Calu3 (cell line): ENCODE data around the gene OR1N1. TPM values are rescaled to one million over a fixed set of nuclear protein-coding genes. Genes with fewer than 3 reads are reported as not detected.
"Not testable (repeated sequence)": the region's sequence is repeated elsewhere in the genome, so short reads cannot be mapped to it uniquely, and the experiment has no call there.

Experiments used
- BruUV-seq: library from RNA; stranded (reverse); fragments of 400-500 nt; replicated peaks from 2 replicates; lab custom pipeline; 2021; lab: Mats Ljungman, UMichigan
- CTCF ChIA-PET: fragments of 300-600 bp; sonication (Branson Sonifier 250); formaldehyde crosslinking; loops from one replicate; lab custom pipeline; 2022; ENCODE audit warnings: antibody characterized with exemption; lab: Charles Lee
- DNase-seq: peaks from one replicate; pipeline ENCODE4 v3.0.0; 2022
- H3K27ac Mint-ChIP-seq: one replicate; pipeline ENCODE4 v1.8.0; 2022; ENCODE audit warnings: mixed read lengths; ENCODE audit not compliant: unreplicated experiment
- H3K27me3 Mint-ChIP-seq: one replicate; pipeline ENCODE4 v1.8.0; 2022; ENCODE audit warnings: mixed read lengths; ENCODE audit not compliant: unreplicated experiment
- H3K36me3 Mint-ChIP-seq: one replicate; pipeline ENCODE4 v1.8.0; 2022; ENCODE audit warnings: mild to moderate bottlenecking, moderate library complexity, mixed read lengths; ENCODE audit not compliant: insufficient read depth, unreplicated experiment
- H3K4me1 Mint-ChIP-seq: one replicate; pipeline ENCODE4 v1.8.0; 2022; ENCODE audit warnings: mild to moderate bottlenecking, low read depth, mixed read lengths; ENCODE audit not compliant: unreplicated experiment
- H3K4me3 Mint-ChIP-seq: one replicate; pipeline ENCODE4 v1.8.0; 2022; ENCODE audit warnings: mild to moderate bottlenecking, low read depth, moderate library complexity, mixed read lengths; ENCODE audit not compliant: unreplicated experiment
- H3K9me3 Mint-ChIP-seq: one replicate; pipeline ENCODE4 v1.8.0; 2022; ENCODE audit warnings: low read depth, mixed read lengths; ENCODE audit not compliant: unreplicated experiment
- CTCF ChIP-seq: fragments of 200-600 bp; IDR thresholded peaks from one replicate; pipeline ENCODE4 v1.8.0; 2022; ENCODE audit warnings: antibody characterized with exemption; ENCODE audit not compliant: unreplicated experiment
- intact Hi-C: fragments of 100-400 bp; cut with micrococcal nuclease; formaldehyde crosslinking; loops from one replicate; pipeline ENCODE4 v1.10.0; 2022; ENCODE audit not compliant: unreplicated experiment
- total RNA-seq: library from RNA; stranded (reverse); gene quantifications from 2 replicates; pipeline ENCODE4 v1.2.3, GENCODE V29; 2022

The OR1N1 gene
- total RNA-seq, 1 experiment from 2014 or later = not detected

GRCh38 chr9:122538757-122539156 lies 11.7 kb upstream of the OR1N1 start:
- no peaks in the 10 kb centered on the region for H3K4me1 Mint-ChIP-seq
- no peaks in the 10 kb centered on the region for H3K36me3 Mint-ChIP-seq
- CTCF ChIA-PET = interaction anchor here (0.8 kb wide), 1 partner anchor 183 kb away, joined by 9 read pairs; no protein-coding TSS in a partner anchor
- no TSS peak for BruUV-seq
- no peak overlapping the region for H3K27ac Mint-ChIP-seq
- TF ChIP-seq CTCF = no peak
- DNase-seq = no peak
- intact Hi-C loops = no loop called here
- H3K4me3 Mint-ChIP-seq = no peak overlapping the region
- peaks cover 44% of the 10 kb centered on the region for H3K27me3 Mint-ChIP-seq
- H3K9me3 Mint-ChIP-seq = no peaks in the 10 kb centered on the region

DNA sequence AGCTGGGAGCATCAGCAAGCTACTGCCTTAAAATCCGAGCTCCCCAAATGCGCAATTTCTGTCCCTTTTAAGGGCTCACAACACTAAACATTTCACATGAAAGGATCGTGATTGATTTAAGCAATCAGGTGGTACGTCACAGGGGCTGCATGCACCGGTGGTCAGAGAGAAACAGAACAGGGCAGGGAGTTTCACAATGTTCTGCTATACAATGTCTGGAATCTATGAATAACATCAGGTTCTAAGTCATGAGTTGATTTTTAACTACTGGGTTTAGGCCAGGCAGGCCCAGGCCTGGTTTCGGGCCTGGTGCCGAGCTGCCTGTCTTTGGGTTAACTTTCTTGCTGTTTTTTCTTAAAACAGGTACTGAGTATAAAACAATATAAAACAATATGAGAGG lies 10.0 kb upstream of the OR1N1 start:
- CTCF ChIA-PET, H3K4me3 Mint-ChIP-seq, H3K9me3 Mint-ChIP-seq, DNase-seq, H3K36me3 Mint-ChIP-seq, intact Hi-C loops, BruUV-seq, H3K27ac Mint-ChIP-seq, H3K4me1 Mint-ChIP-seq: not testable (repeated sequence)
- H3K27me3 Mint-ChIP-seq = peaks cover 59% of the 10 kb centered on the region

DNA sequence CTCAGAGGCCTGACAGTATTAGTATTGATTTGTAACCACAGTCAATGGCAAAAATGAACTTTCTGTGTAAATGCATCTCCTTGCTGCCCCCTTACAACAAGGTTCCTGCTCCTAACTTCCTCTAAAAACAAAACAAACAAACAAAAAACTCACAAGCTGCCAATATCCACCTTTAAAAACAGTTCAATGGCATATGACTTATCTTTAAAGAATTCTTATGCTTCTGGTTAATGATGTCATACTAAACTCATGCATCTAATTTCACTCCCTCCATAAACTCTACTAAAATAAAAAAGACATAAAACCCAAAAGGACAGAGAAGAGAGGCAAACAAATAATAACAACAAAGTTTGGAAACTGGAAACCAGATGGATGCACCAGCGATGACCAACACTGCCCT lies 9.0 kb upstream of the OR1N1 start:
- no peak for TF ChIP-seq CTCF
- H3K27ac Mint-ChIP-seq = no peak overlapping the region
- H3K4me1 Mint-ChIP-seq = no peaks in the 10 kb centered on the region
- no peaks in the 10 kb centered on the region for H3K36me3 Mint-ChIP-seq
- intact Hi-C loops = no loop called here
- H3K9me3 Mint-ChIP-seq = no peaks in the 10 kb centered on the region
- BruUV-seq = no TSS peak
- CTCF ChIA-PET = no interaction called here
- H3K27me3 Mint-ChIP-seq = peaks cover 59% of the 10 kb centered on the region
- no peak overlapping the region for H3K4me3 Mint-ChIP-seq
- DNase-seq = no peak

DNA sequence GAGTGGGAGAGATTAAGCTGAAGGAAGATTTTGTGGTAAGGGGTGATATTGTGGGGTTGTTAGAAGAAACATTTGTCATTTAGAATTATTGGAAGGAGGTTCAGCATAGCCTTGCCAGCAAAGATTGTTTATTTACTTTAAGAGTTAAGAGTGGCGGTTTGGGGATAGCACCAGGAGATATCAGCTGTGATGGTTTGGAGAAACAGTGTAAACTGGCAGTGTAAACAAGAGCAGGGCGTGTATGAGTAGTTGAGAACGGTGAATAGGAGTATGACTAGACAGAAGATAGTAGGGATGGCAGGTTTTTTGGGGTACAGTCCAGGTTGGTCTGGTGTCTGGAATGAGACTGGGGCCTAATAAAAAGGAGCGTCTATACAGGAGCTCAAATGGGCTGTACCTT lies 4.1 kb upstream of the OR1N1 start:
- H3K27me3 Mint-ChIP-seq = peaks cover 91% of the 10 kb centered on the region
- H3K4me1 Mint-ChIP-seq, CTCF ChIA-PET, DNase-seq, BruUV-seq, H3K27ac Mint-ChIP-seq, intact Hi-C loops, H3K36me3 Mint-ChIP-seq, H3K4me3 Mint-ChIP-seq, H3K9me3 Mint-ChIP-seq: not testable (repeated sequence)

DNA sequence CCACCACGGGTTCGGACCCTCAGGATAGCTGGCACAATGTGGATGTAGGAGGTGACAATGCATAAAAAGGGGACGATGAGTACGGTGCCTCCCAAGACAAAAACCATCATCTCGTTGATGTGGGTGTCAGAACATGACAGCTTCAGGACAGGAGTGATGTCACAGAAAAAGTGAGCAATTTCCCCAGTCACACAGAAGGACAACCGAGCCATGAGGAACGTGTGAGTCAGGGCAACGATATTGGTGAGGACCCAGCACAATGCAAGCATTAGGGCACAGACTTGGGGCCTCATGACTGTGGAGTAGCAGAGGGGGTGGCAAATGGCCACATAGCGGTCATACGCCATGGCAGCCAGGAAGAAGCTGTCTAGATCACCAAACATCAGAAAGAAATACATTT lies 491 bp downstream of the OR1N1 start:
- CTCF ChIA-PET = no interaction called here
- no peak for DNase-seq
- Mint-ChIP-seq H3K4me1 (no peaks in the 10 kb centered on the region), H3K27me3 (peaks cover 81% of the 10 kb centered on the region), H3K4me3 (no peak overlapping the region), H3K27ac (no peak overlapping the region), H3K9me3 (no peaks in the 10 kb centered on the region), H3K36me3 (no peaks in the 10 kb centered on the region)
- intact Hi-C loops = no loop called here
- no TSS peak for BruUV-seq
- TF ChIP-seq CTCF = no peak
